H1 (cell line): ENCODE results near the gene RAB43. TPM values are rescaled to one million over a fixed set of nuclear protein-coding genes. Genes with fewer than 3 reads are reported as not detected.

Experiments used
- CTCF ChIA-PET: fragments of 300-600 bp; sonication (Branson Sonifier 250); formaldehyde crosslinking; loops from one replicate; lab custom pipeline; 2021; ENCODE audit not compliant: partially characterized antibody; lab: Charles Lee
- POLR2A ChIA-PET: fragments of 300-600 bp; sonication (Branson Sonifier 250); formaldehyde crosslinking; loops from one replicate; lab custom pipeline; 2021; ENCODE audit warnings: inconsistent platforms; ENCODE audit not compliant: partially characterized antibody; lab: Charles Lee
- DNase-seq, 2 experiments: peaks; one replicate each; pipeline versions ENCODE4 v3.0.0 to v3.0.0-alpha.2; 2010 to 2022; ENCODE audit warnings: low spot score in 2 of 2, low read depth in 1 of 2, mixed read lengths in 1 of 2
- FAIRE-seq: peaks from 2 replicates; lab custom pipeline; 2011; peaks lifted over from hg19 to GRCh38; lab: Jason Lieb, UNC
- H2AFZ ChIP-seq: 2 replicates; pipeline ENCODE4 v1.8.1; 2012; ENCODE audit warnings: low read length, inconsistent platforms
- H2AK5ac ChIP-seq: 2 replicates; pipeline ENCODE4 v1.6.1; 2013; ENCODE audit warnings: low read depth, low read length
- H2BK120ac ChIP-seq: replicated peaks from 2 replicates; pipeline ENCODE3; 2013; ENCODE audit warnings: low read depth, low read length, inconsistent platforms
- H2BK12ac ChIP-seq: 2 replicates; pipeline ENCODE4 v1.6.1; 2013; ENCODE audit warnings: low read depth, low read length
- H2BK15ac ChIP-seq: 2 replicates; pipeline ENCODE4 v1.6.1; 2013; ENCODE audit warnings: low read length
- H2BK20ac ChIP-seq: 2 replicates; pipeline ENCODE4 v1.6.1; 2013; ENCODE audit warnings: low read length
- H2BK5ac ChIP-seq: 2 replicates; pipeline ENCODE4 v1.6.1; 2013; ENCODE audit warnings: low read depth, low read length
- H3K14ac ChIP-seq: 2 replicates; pipeline ENCODE4 v1.6.1; 2013; ENCODE audit warnings: inconsistent platforms; ENCODE audit not compliant: insufficient read length
- H3K18ac ChIP-seq: 2 replicates; pipeline ENCODE4 v1.6.1; 2013; ENCODE audit warnings: low read length; ENCODE audit errors: extremely low read depth
- H3K23ac ChIP-seq: 2 replicates; pipeline ENCODE4 v1.6.1; 2013; ENCODE audit warnings: inconsistent platforms; ENCODE audit not compliant: insufficient read length
- H3K23me2 ChIP-seq: 2 replicates; pipeline ENCODE4 v1.6.1; 2013; ENCODE audit warnings: low read depth, low read length
- H3K27ac ChIP-seq: 2 replicates; pipeline ENCODE4 v1.6.1; 2011; ENCODE audit warnings: low read depth, low read length, inconsistent platforms
- H3K27me3 ChIP-seq, 4 experiments: replicated peaks in 1 of 4; 1 replicate in 1 of 4; 2 replicates in 3 of 4; pipeline versions ENCODE4 v1.6.1 to v1.8.1; 2011 to 2013; ENCODE audit warnings: low read length in 3 of 4, mild to moderate bottlenecking in 3 of 4, inconsistent platforms in 2 of 4, mixed read lengths in 2 of 4, moderate library complexity in 1 of 4; ENCODE audit not compliant: control insufficient read depth in 3 of 4, insufficient read depth in 3 of 4; ENCODE audit errors: extremely low read depth in 1 of 4
- H3K36me3 ChIP-seq, 4 experiments: 2 replicates each; pipeline versions ENCODE4 v1.6.1 to v1.8.1; 2011 to 2013; ENCODE audit warnings: mild to moderate bottlenecking in 4 of 4, low read length in 3 of 4, moderate library complexity in 2 of 4, control low read depth in 1 of 4, inconsistent platforms in 1 of 4; ENCODE audit not compliant: insufficient read depth in 4 of 4, control insufficient read depth in 2 of 4
- H3K4ac ChIP-seq: replicated peaks from 2 replicates; pipeline ENCODE3; 2013; ENCODE audit warnings: low read length, low read depth, mixed read lengths, inconsistent platforms; ENCODE audit not compliant: insufficient read length
- H3K4me1 ChIP-seq, 4 experiments: replicated peaks in 1 of 4; 1 replicate in 1 of 4; 2 replicates in 3 of 4; pipeline versions ENCODE4 v1.6.1 to v1.8.1; 2011 to 2013; ENCODE audit warnings: low read length in 3 of 4, inconsistent platforms in 2 of 4, mixed read lengths in 1 of 4; ENCODE audit not compliant: insufficient read depth in 4 of 4, control insufficient read depth in 3 of 4
- H3K4me2 ChIP-seq, 2 experiments: 2 replicates each; pipeline versions ENCODE4 v1.6.1 to v1.8.1; 2011 to 2013; ENCODE audit warnings: low read depth in 2 of 2, low read length in 2 of 2, control low read depth in 1 of 2, inconsistent platforms in 1 of 2, mild to moderate bottlenecking in 1 of 2; ENCODE audit not compliant: insufficient read depth in 1 of 2
- H3K4me3 ChIP-seq, 4 experiments: fragments of 200-600, 300-600 bp in 1 of 4; sonication (generic), shearing (Covaris generic), sonication (Bioruptor Twin) in 1 of 4; 2 replicates each; pipeline versions ENCODE4 v1.5.1 to v1.8.1; 2011 to 2016; ENCODE audit warnings: low read length in 4 of 4, low read depth in 3 of 4, control low read depth in 2 of 4, inconsistent platforms in 2 of 4, mild to moderate bottlenecking in 2 of 4, mixed read lengths in 1 of 4, moderate library complexity in 1 of 4; ENCODE audit not compliant: insufficient read depth in 2 of 4; ENCODE audit errors: extremely low read depth in 1 of 4
- H3K56ac ChIP-seq: replicated peaks from 2 replicates; pipeline ENCODE3; 2013; ENCODE audit warnings: low read depth, mild to moderate bottlenecking, mixed read lengths, low read length, inconsistent platforms; ENCODE audit not compliant: insufficient read length
- H3K79me1 ChIP-seq: 2 replicates; pipeline ENCODE4 v1.6.1; 2013; ENCODE audit warnings: low read depth, low read length, control low read depth
- H3K79me2 ChIP-seq, 2 experiments: 2 replicates each; pipeline versions ENCODE4 v1.6.1 to v1.8.1; 2012 to 2013; ENCODE audit warnings: low read length in 2 of 2, mild to moderate bottlenecking in 2 of 2, inconsistent platforms in 1 of 2; ENCODE audit not compliant: insufficient read depth in 2 of 2, control insufficient read depth in 1 of 2
- H3K9ac ChIP-seq, 4 experiments: replicated peaks in 1 of 4; 1 replicate in 1 of 4; 2 replicates in 3 of 4; pipeline versions ENCODE4 v1.6.1 to v1.8.1; 2011 to 2013; ENCODE audit warnings: low read depth in 3 of 4, low read length in 3 of 4, control low read depth in 2 of 4, mild to moderate bottlenecking in 2 of 4, moderate library complexity in 2 of 4, inconsistent platforms in 1 of 4; ENCODE audit errors: extremely low read depth in 1 of 4
- H3K9me3 ChIP-seq, 2 experiments: 2 replicates each; pipeline versions ENCODE4 v1.6.1 to v1.8.1; 2012 to 2013; ENCODE audit warnings: mild to moderate bottlenecking in 2 of 2, moderate library complexity in 2 of 2, control low read depth in 1 of 2, inconsistent platforms in 1 of 2, low read depth in 1 of 2, low read length in 1 of 2, mixed read lengths in 1 of 2; ENCODE audit not compliant: insufficient read depth in 2 of 2
- H4K20me1 ChIP-seq, 2 experiments: replicated peaks in 1 of 2; 2 replicates each; pipeline versions ENCODE3 to v1.8.1; 2011 to 2013; ENCODE audit warnings: inconsistent platforms in 2 of 2, low read length in 2 of 2, mild to moderate bottlenecking in 1 of 2; ENCODE audit not compliant: insufficient read depth in 2 of 2, control insufficient read depth in 1 of 2
- H4K5ac ChIP-seq: 2 replicates; pipeline ENCODE4 v1.6.1; 2013; ENCODE audit warnings: low read length, low read depth, mixed read lengths, inconsistent platforms; ENCODE audit not compliant: insufficient read length
- H4K8ac ChIP-seq: 2 replicates; pipeline ENCODE4 v1.8.0; 2013; ENCODE audit warnings: mild to moderate bottlenecking, moderate library complexity, low read length, inconsistent platforms; ENCODE audit not compliant: insufficient read depth; ENCODE audit errors: extremely low read depth
- H4K91ac ChIP-seq: replicated peaks from 2 replicates; pipeline ENCODE3; 2013; ENCODE audit warnings: low read length, mixed read lengths, inconsistent platforms; ENCODE audit not compliant: insufficient read length
- CEBPB ChIP-seq: IDR thresholded peaks from 2 replicates; pipeline ENCODE4 v1.6.1; 2012; ENCODE audit warnings: low read depth, low read length
- POLR2AphosphoS5 ChIP-seq: IDR thresholded peaks from 2 replicates; pipeline ENCODE4 v1.6.1; 2011; ENCODE audit warnings: low read depth, low read length
- SRF ChIP-seq: IDR thresholded peaks from 2 replicates; pipeline ENCODE4 v1.6.1; 2011; ENCODE audit warnings: mild to moderate bottlenecking, low read depth, low read length, moderate library complexity
- WGBS, 2 experiments: shearing (Covaris generic) in 1 of 2; methylation state at CpG; one replicate each; pipeline versions ENCODE4 v1.1.6 to v1.1.7; 2013 to 2015; ENCODE audit warnings: low lambda C conversion rate in 2 of 2, mixed read lengths in 2 of 2, inconsistent platforms in 1 of 2, low coverage in 1 of 2, missing lambda C conversion rate in 1 of 2; ENCODE audit not compliant: insufficient replicate concordance in 2 of 2, insufficient coverage in 1 of 2, insufficient read length in 1 of 2; ENCODE audit errors: extremely low coverage in 1 of 2, missing lambda C conversion rate in 1 of 2; 5-methylcytosine and 5-hydroxymethylcytosine counted together
- polyA plus RNA-seq, 7 experiments: library from polyadenylated mRNA; depleted of rRNA in 3 of 7; stranded (reverse) in 5 of 7; unstranded in 2 of 7; fragments of >200 nt in 5 of 7; fragments of 200-250 nt in 2 of 7; gene quantifications; 1 replicate in 5 of 7; 2 replicates in 1 of 7; 4 replicates in 1 of 7; pipeline versions ENCODE4 v1.2.1 to v1.2.3, GENCODE V29; 2011 to 2013; ENCODE audit warnings: missing spikeins in 2 of 7, mixed read lengths in 2 of 7
- total RNA-seq: library from RNA; stranded (reverse); fragmentation: NEBNext Ultra II Directional; extraction: Animal tissue kit (Norgen Biotek cat#: 25700); gene quantifications from 2 replicates; pipeline ENCODE4 v1.2.1, GENCODE V29; 2021

RAB43 gene
- total and polyA plus RNA-seq, 2 of the 8 experiments (the other 6 are each of a cell fraction or from before 2014, with no cell fraction given), result 13.1 to 19.4 TPM

DNA sequence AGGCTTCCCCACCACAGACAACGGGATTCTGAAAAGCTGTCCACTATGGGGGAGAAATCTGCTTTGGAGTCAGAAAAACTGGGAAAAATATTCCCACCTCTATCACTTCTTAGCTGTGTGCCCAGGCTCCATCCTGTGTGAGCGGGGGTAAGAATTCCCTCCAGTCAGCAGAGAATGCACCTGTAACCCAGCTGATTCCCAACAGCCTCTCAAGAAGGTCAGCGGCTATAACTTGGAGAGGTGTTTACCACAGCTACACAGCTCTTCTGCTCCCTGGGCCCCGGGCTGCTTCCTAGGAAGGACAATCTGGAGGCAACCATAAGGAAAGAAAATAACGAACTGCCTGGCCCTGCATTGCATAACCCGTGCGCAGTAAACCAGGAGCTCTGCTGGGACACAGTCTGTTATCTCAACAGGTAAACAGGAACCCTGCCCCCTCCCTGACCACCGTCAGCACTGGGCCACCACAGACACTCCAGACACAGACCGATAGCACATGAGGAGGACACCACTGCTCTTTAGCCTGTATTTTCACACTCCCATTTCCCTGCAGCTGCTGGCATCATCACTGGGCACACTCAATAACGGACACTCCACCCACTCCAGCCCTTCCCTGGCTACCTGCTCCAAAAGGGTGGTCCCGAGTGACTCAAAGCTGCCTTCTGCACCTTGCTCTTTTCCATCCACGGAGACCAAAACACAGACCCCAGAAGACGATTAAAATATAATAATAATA is 2.1 kb downstream of the RAB43 start:
- Histone ChIP-seq H3K14ac (no peak overlapping the region), H4K5ac (no peak overlapping the region), H3K18ac (peak overlapping the region; percentile 89), H3K36me3 (peaks cover 0 to 3% (median 3%) of the 10 kb centered on the region in 4 experiments; a peak in 1 of 8 replicates), H3K79me1 (peaks cover 8% of the 10 kb centered on the region), H3K79me2 (peaks cover 9 to 46% of the 10 kb centered on the region in 2 experiments), H3K9ac (peak overlapping the region in 3 of 4 experiments; percentile 16 to 68 (median 44); a peak in 4 of 7 replicates), H3K23me2 (peaks cover 12% of the 10 kb centered on the region), H4K20me1 (no peaks in the 10 kb centered on the region), H2BK15ac (peak overlapping the region; percentile 95; the same call in 1 of the 2 replicates), H4K91ac (no peak overlapping the region), H3K56ac (no peak overlapping the region), H3K9me3 (no peaks in the 10 kb centered on the region), H2AFZ (no peak overlapping the region), H4K8ac (peak overlapping the region; percentile 45; the same call in 1 of the 2 replicates), H3K27me3 (no peaks in the 10 kb centered on the region), H2BK120ac (no peak overlapping the region), H2BK20ac (peak overlapping the region; percentile 72; the same call in 1 of the 2 replicates), H3K4me2 (peak overlapping the region; percentile 89 to 98), H3K4ac (peak overlapping the region; percentile 61), H3K27ac (peak overlapping the region; percentile 86; the same call in 1 of the 2 replicates), H3K4me1 (peaks cover 13 to 26% (median 21%) of the 10 kb centered on the region in 4 experiments), H2BK5ac (peak overlapping the region; percentile 96), H2BK12ac (peak overlapping the region; percentile 99), H3K23ac (no peak overlapping the region), H3K4me3 (peak overlapping the region; percentile 68 to 82 (median 74); a peak in 6 of 8 replicates), H2AK5ac (peak overlapping the region; percentile 79; the same call in 1 of the 2 replicates)
- TF ChIP-seq SRF (no peak), CEBPB (0 out of 2 replicates have a peak, but pooled peaks have one; percentile 12), POLR2AphosphoS5 (peak; percentile 13; the same call in 1 of the 2 replicates)
- DNase-seq, result no peak
- no peak for FAIRE-seq
- 59% methylated on average over 13 of the region's 13 CpGs; no CpG with 5 or more reads in 1 of the 2 experiments for WGBS, 2 experiments
- CTCF ChIA-PET, result interaction anchor here (0.5 to 3.1 kb wide), 8 partner anchors 10 to 375 kb away, joined by 3 to 13 read pairs (median 6); no protein-coding TSS in a partner anchor
- POLR2A ChIA-PET, result interaction anchor here (0.5 to 4.4 kb wide), 18 partner anchors 8 to 196 kb away, joined by 3 to 24 read pairs (median 4); partner anchors contain the start of genes CFAP92 and CNBP
